GM08714 (cell line): ENCODE measurements around the gene ERLEC1.

Experiments used
- H3K4me3 ChIP-seq: fragments of 200-500 bp; sonication (Bioruptor generic); 2 replicates; pipeline ENCODE4 v1.5.1; 2014; ENCODE audit warnings: mild to moderate bottlenecking, low read length, inconsistent platforms
- ZNF274 ChIP-seq: IDR thresholded peaks from 2 replicates; pipeline ENCODE4 v1.6.1; 2012; ENCODE audit warnings: mild to moderate bottlenecking, low read depth, low read length

ERLEC1 gene

DNA sequence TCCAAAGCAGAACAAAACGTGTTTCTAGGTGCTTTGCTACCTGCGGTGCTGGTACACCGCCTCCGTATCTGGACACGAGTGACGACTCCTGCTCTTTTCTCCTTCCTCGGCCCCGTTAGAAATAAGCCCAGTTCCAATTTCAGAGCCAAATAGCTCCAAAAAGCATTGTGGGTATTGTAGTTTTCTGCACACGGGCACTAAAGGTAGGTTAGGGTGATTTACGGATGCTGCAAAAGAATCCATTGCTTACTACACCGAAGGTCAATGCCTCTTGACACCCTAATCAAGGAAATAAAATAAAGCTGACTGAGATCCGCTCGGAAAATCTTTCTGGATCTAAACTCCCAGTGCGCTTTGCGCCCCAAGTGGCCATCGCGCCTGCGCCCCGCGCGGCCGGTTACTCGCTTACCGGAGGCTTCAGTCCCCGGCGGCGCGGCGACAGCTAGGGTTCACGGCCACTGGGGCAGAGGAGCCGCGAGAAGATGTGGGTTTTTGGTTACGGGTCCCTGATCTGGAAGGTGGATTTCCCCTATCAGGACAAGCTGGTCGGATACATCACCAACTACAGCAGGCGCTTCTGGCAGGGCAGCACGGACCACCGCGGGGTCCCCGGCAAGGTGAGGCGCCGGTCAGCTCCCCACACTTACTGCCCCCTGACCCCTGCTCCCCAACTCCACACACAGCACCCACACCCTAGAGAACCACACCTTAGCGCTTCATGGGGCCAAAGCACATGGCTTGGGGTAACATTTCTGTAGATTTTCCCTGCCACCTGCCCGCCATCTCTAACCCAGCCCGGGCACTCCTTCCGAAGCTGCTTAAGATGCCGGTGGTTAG, 19.2 kb upstream of the ERLEC1 start, which contains the start of gene CHAC2:
CHAC2 (plus strand) TSS at position 400 of the 837 bp plus-strand sequence; CDS start at position 483, 83 bp downstream.
- peak within 1 kb of the TSS; percentile 98 for H3K4me3 ChIP-seq
- TF ChIP-seq ZNF274: no peak

DNA sequence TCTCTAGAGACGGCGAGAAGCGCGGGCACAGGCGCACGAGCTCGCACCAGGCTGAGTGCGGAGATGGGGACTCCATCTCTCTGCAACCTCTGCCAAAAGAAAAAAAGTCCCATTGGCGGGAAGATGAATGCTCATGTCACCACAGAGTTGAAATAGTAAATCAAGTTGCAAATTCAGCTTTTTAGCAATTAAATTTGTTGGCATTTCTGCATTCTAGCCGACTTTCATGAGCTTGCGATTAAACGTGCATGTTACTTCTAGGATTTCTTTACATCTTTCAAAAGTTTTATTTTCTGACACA, 18.7 kb upstream of the ERLEC1 start:
- no peak for TF ChIP-seq ZNF274
- H3K4me3 ChIP-seq: peak overlapping the region; percentile 98

DNA sequence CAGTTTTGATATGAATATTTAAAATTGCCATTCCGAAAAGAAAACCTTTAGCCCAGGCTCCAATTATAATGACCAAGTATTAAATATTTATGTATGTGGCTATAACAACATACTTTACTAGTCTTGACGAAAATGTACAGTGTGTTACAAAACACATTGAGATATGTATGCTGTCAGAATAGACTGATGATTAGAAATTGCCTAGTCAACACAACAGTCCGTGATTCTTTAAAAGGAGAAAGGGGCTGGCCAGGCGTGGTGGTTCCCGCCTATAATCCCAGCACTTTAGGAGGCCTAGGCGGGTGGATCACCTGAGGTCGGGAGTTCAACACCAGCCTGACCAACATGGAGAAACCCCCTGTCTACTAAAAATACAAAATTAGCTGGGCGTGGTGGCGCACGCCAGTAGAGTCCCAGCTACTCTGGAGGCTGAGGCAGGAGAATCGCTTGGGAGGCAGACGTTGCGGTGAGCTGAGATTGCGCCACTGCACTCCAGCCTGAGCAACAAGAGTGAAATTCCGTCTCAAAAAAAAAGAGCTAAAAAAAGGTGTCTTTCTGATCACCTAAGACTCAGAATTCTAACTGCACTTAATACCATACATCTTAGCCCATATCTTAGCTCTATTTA, 17.4 kb upstream of the ERLEC1 start:
- H3K4me3 ChIP-seq: peak overlapping the region; percentile 98; the same call in 1 of the 2 replicates
- no peak for TF ChIP-seq ZNF274

DNA sequence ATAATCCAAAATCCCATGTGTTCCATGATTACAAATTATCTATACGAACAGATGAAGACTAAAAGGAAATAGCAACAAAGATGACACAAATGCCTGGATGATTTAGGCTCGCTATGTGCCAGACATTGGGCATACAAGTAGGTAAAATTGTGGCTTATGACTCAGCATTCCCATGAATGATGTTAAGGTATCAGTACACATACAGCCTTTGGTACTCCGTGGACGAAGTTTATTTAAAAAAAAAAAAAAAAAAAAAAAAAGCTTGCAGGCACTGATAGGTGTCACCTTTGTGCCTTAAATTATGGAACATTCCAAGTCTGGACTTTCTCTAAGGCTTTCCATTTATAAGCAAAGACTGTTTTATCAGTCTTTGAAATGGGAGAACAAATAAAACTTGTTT, 16.6 kb upstream of the ERLEC1 start:
- TF ChIP-seq ZNF274: no peak
- no peak overlapping the region for H3K4me3 ChIP-seq

DNA sequence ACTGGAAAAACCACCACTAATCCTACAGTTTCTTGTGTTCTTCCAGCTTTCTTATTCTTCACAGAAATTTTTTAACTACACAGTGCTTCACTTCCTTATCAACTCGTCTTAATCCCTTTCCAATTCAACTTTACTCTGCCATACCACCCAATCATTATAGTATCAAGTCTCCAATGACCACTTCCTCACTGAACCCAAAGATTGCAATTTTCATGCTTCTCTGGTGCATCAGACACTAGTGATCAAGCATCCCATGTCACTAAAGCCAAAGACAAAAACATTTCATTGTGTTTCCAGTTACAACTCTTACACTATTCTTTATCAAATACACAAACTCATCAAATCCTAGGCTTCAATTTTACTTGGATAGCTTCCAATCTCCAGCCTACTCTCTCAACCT, 9.7 kb upstream of the ERLEC1 start:
- no peak for TF ChIP-seq ZNF274
- no peak overlapping the region for H3K4me3 ChIP-seq

DNA sequence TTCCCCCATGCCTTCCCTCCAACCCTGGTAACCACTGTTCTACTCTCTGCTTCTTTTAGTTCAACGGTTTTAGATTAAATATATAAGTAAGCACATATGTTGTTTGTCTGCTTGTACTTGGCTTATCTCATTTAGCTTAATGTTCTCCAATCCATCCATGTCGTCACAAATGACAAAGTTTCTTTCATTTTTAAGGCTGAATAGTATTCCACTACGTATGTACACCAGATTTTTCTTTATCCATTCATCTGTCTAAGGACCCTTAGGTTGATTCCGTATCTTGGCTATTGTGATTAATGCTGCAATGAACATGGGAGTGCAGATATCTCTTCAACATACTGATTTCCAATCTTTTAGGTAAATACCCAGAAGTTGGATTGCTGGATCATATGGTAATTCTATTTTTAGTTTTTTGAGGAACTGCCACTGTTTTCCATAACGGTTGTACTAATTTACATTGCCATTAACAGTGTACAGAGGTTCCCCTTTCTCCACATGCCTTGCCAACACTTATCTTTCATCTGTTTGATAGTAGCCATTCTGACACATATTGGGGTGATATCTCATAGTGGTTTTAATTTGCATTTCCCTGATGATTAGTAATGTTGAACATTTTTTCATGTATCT, 8.2 kb upstream of the ERLEC1 start:
- no peak for TF ChIP-seq ZNF274
- H3K4me3 ChIP-seq: no peak overlapping the region

DNA sequence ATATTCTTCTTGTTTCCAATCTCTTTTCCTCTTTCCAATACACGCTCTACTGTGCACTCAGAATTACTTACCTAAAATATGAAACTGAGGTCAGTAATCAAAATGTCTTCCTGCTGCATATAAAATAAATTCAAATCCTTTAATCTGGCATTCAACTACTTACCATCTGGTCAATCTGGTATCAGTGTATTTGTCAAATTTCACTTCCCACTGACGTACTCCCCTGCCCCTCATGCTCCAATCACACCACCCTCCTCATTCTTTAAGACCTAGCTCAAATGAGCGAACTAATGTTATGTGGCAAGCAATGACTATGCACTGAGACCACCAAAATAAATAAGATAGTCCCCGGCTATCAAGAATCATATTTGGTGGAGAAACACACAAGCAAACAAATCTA, 6.8 kb upstream of the ERLEC1 start:
- no peak overlapping the region for H3K4me3 ChIP-seq
- no peak for TF ChIP-seq ZNF274

DNA sequence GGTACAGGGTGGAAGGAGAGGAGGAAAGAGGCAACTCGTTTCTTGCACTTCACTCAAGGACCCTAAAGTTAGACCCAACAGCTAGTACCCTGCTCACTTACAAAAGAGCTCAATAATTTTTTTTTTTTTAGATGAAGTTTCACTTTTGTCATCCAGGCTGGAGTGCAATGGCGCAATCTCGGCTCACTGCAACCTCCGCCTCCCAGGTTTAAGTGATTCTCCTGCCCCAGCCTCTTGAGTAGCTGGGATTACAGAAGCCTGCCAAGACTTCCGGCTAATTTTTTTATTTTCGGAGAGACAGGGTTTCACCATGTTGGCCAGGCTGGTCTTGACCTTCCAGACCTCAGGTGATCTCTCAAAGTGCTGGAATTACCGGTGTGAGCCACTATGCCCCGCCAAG, 4.2 kb upstream of the ERLEC1 start:
- no peak overlapping the region for H3K4me3 ChIP-seq
- TF ChIP-seq ZNF274: no peak

DNA sequence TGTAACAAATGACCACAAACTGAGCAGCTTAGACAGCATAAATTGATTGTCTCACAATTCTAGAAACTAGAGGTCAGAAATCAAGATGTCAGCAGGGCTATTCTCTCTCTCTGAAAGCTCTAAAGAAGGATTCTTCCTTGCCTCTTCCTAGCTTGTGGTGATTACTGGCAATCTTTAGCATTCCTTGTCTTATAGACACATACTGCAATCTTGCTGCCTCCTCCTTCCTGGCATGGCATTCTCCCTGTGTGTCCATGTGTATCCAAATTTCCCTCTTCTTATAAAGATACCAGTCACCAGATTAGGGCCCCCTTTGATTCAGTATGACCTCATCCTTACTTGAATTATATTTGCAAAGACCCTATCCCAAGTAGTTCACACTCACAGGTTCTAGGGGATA, 2.4 kb upstream of the ERLEC1 start:
- peak overlapping the region; percentile 6; the same call in 1 of the 2 replicates for H3K4me3 ChIP-seq
- no peak for TF ChIP-seq ZNF274

DNA sequence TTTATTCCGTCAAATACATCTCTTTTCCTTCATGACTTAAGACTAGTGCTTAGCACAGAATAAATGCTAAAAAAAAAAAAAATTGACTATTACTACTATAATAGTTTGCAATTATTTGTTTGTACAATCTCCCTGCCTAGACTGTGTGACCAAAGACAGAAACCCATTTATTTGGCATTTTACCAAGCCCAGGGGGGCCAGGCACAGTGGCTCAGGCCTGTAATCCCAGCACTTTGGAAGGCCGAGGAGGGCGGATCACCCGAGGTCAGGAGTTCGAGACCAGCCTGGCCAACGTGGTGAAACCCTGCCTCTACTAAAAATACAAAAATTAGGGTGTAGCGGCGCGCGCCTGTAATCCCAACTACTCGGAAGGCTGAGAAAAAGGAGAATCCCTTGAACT, 1.5 kb upstream of the ERLEC1 start:
- no peak for TF ChIP-seq ZNF274
- peak overlapping the region; percentile 93 for H3K4me3 ChIP-seq

DNA sequence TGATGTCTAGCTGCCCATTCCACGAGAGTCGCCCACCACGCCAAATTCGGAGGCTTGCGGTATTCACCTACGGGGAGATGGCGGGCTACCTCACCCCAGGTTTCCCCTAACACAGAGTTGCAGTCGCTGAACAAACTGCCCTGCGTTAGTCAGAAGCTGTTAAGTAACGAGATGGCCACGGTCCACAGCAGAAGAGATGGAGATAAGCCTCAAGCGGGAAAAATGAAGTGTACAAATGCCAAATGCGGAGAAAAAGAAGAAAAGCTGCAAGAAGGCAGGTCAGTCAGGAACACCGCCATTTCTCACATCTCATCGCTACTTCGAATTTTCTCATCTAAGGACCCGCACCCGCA, 516 bp upstream of the ERLEC1 start:
- no peak for TF ChIP-seq ZNF274
- peak overlapping the region; percentile 93 for H3K4me3 ChIP-seq

DNA sequence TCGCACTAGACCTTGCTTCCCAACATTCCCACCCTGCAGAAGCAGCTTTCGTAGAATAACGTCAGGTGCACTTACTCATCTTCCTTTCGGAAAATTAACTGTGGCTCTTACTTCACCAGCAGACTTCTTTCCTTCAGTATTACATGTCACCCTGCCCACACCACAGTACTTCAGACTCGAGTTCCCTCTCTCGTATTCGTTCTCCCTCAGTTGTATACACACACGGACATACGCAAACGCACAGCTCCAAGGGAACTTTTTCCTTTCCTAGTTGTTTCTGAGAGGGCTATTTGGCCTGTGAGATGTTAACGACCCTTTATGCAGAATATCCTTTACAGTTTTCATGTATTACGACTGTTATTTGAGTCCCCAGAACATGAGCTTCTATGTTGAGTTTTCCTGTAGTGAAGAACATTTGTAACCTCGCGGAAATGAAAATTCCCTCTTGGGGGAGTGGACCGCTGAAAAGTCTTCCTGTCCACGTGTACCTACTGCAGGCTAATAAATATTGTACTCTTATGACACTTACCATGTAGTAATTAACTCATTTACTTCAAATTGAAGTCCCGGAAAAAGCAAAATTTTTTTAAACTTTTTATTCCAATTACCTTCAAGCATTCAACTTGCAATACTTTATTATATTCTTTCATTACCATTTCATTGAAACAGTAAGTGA, 908 bp downstream of the ERLEC1 start:
- TF ChIP-seq ZNF274: no peak
- H3K4me3 ChIP-seq: peak overlapping the region; percentile 93

DNA sequence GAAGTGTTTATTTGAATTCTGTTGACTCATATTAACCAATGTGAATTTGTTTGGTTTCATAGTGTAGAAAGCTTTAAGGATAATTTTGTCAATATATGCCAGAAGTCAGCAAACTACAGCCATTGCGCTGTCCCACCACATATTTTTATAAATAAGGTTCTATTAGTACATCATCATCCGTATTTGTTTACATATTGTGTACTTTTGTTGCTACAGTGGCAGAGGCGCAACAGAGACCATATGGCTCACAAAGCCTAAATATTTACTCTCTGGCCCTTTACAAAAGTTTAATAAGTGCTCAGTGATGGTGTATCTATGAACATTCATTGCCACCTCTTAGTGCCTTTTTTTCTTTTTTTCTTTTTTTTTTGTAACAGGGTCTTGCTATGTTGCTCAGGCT, 6.4 kb downstream of the ERLEC1 start:
- no peak for TF ChIP-seq ZNF274
- H3K4me3 ChIP-seq: no peak overlapping the region

DNA sequence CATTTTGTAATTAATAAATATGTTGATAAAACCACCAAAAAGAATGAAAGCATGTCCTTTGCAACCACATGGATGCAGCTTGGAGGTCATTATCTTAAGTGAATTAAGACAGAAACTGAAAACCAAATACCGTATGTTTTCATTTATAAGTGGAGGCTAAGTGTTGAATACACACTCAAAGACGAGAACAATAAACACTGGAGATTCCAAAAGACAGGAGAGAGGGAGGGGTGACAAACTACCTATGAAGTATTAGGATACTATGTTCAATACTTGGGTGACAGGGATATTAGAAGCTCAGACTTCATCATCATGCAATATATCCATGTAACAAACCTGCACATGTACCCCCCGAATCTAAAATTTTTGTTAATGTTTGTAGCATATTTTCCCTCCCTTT, 7.0 kb downstream of the ERLEC1 start:
- no peak for TF ChIP-seq ZNF274
- no peak overlapping the region for H3K4me3 ChIP-seq
